Measurements from ENCODE around the gene VDAC1.

GRCh38 chr5:133993185-133993936 lies 11.4 kb downstream of the VDAC1 start:
- TF ChIP-seq CTCF (IDR thresholded peaks at IDR 0.05) (no peak), TCF7L2 (IDR thresholded peaks at IDR 0.05; ENCODE audit: low read depth, low read length) (no peak), SIN3A (IDR thresholded peaks at IDR 0.05; ENCODE audit: borderline replicate concordance, insufficient read depth, low read depth, low read length) (no peak), REST (IDR thresholded peaks at IDR 0.05; ENCODE audit: insufficient read depth in 1 of 2, low read depth in 2 of 2, low read length in 1 of 2) (no peak)
